ENCODE results near the gene MBOAT1.

DNA sequence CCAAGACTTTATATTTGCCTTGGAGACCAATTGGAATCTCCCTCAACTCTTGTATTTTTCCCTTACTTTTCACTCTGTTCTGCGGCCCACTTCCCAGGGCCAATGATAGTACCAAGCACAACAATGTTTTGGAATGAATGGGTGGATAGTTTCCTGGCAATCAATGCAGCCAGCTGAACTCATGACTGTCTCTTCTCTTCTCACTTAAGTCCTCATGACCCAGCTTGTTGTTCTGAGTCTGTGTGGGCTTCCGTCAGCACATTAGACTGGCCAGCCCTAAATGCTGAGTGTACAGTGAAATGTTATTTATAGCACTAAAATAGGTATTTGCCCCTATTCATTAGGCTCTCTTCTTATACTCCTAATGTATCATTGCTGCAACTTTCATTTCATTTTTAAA lies 5.6 kb upstream of the MBOAT1 start:
- TF ChIP-seq, protein P1, sequence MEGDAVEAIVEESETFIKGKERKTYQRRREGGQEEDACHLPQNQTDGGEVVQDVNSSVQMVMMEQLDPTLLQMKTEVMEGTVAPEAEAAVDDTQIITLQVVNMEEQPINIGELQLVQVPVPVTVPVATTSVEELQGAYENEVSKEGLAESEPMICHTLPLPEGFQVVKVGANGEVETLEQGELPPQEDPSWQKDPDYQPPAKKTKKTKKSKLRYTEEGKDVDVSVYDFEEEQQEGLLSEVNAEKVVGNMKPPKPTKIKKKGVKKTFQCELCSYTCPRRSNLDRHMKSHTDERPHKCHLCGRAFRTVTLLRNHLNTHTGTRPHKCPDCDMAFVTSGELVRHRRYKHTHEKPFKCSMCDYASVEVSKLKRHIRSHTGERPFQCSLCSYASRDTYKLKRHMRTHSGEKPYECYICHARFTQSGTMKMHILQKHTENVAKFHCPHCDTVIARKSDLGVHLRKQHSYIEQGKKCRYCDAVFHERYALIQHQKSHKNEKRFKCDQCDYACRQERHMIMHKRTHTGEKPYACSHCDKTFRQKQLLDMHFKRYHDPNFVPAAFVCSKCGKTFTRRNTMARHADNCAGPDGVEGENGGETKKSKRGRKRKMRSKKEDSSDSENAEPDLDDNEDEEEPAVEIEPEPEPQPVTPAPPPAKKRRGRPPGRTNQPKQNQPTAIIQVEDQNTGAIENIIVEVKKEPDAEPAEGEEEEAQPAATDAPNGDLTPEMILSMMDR (conservative IDR thresholded peaks at IDR 0.05; ENCODE audit: low read length): no peak
- no peak for TF ChIP-seq EZH2phosphoT487 (IDR thresholded peaks at IDR 0.05; ENCODE audit: borderline replicate concordance)

Measured in Loucy (cell line).